HK-2 (cell line): Measurements from ENCODE around the gene SNX32.

Experiments used
- DNase-seq: peaks from one replicate; pipeline ENCODE4 v3.0.0-alpha.2; 2018; ENCODE audit not compliant: unreplicated experiment

SNX32 gene

DNA sequence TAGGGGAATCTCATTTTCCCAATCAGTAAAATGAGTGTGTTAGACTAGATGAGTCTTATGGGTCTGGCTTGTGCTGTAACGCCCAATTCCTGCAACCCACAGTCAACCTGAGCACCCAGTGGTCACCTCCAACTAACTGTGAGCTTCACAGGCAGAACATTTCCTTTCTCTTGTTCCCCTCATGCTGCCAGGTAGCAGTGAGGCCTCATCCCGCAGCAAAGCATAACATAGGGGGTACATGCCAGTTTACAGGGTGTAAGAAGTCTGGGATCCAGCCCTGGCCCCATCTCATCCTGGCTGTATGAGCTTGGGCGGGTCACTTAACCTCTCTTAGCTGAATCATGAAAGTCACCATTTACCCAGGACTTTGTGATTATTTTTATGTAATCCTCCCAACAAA lies 35.1 kb downstream of the SNX32 start:
- no peak for DNase-seq

DNA sequence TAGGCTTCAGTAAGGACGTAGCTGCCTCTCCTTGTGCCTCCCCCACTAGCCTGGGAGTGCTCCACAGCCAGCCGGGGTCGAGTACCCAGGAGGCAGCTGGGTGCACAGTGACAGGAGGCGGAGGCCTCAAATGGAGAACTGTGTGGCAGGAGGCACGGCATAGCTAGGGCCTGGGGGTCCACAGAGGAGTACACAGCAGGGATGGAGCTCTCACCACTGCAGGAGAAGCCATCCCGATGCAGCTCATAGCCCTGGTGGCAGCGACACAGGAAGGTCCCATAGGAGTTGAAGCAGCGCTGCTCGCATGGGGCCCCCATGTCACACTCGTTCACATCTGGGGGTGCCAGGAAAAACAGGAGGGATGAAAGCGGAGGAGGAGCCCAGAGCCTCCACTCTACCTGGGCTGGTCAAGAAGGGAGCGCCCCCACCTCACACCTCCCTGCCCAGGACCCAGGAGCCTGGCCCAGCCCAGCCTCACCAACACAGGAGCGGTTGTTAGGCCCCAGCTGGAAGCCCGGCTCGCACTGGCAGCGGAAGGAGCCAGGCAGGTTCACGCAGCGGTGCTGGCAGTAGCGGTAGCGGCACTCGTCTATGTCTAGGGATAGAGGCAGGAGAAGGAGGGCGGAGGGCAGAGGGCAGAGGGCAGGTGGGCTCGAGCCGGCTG lies 36.0 kb downstream of the SNX32 start:
- no peak for DNase-seq

DNA sequence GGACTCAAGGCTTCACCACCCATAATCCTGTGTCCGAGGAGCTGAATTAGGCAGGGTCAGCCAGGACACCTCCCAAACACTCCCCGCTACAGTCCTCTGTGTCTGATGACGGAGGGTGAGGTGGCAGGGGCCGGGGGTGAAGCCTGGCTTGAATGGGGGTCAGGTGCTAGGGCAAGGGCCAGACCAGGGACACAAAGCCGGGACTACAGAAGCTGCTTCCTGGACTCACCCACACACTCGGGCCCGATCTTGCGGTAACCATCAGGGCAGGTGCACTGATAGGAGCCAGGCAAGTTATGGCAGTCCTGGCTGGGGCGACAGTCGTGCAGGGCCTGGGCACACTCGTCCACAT lies 36.5 kb downstream of the SNX32 start:
- no peak for DNase-seq

DNA sequence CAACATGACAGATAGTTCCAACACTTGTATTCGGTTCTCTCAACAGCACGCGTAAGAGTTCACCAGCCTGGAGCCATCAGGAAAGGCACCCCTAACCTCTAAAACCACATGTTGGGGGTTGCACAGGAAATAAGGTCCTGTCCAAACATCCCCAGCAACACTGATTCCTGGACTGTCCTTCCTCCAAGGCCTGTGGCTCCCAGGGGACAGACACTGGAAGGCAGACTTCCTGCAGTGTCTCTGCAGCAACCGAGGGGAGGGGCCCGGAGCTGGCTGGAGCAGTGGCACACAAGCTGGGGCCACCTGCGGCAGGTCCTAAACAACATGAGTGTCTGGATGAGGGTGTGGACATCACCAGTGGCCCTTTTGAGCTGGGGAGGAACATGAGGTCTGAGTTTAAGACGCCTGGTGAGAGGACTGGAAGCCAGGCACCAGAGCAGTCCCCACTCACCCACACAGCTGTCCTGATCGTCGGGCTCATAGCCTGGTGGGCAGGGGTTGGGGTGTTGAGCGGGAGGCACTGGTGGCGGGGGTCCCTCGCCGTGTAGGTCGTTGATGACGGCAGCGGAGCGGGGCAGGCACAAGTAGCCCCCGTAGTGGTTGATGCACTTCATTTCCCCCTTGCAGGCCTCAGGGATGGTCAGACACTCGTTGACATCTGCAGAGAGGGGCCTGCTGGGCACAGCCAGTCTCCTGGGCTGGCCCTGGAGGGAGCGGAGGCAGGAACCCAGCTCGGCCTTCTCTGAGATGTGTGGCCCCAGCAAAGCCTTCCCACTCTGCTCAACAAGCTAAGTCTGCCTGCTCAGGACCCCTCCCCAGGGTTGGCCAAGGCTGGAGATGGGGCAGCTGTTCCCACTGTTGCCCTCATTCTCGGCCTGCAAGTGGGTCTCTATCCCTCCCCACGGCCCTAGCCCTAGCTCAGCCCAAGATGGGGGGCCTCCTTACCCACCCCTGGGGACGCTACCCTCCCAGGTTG lies 37.2 kb downstream of the SNX32 start:
- DNase-seq: no peak

DNA sequence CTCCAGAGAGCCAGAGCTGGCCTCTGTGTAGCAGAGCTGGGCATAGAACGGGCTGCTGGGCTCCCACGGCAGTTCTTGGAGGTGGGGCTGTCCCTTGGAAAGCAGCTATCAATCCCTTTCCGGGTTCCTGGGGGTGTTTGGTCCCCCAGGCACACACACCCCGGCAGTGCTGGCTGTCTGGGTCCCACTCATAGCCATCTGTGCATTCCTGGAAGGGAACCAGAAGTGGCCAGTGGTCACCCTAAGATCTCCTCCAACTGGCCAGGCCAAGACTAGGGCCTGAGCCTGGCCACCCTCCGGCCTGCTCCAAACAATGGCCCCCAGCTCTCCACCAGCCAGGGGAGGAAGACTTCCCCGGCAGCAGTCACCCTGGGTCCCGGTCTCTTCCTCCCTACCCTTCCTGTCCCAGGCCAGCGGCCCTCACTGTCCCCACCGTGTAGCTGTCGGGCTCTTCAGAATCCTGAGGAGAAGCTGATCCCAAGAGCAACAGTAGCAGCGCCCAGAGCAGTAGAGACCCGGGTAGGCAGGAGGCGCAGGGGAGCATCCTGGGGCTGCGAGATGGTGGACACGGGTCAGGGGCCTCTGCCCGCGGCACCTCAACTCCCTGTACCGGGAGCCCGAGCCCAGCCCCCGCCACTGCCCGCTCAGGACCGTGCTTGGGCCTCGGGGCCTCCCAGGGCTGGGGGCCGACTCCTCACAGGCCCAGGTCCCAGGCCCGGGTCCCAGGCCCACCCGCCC lies 38.2 kb downstream of the SNX32 start:
- no peak for DNase-seq

DNA sequence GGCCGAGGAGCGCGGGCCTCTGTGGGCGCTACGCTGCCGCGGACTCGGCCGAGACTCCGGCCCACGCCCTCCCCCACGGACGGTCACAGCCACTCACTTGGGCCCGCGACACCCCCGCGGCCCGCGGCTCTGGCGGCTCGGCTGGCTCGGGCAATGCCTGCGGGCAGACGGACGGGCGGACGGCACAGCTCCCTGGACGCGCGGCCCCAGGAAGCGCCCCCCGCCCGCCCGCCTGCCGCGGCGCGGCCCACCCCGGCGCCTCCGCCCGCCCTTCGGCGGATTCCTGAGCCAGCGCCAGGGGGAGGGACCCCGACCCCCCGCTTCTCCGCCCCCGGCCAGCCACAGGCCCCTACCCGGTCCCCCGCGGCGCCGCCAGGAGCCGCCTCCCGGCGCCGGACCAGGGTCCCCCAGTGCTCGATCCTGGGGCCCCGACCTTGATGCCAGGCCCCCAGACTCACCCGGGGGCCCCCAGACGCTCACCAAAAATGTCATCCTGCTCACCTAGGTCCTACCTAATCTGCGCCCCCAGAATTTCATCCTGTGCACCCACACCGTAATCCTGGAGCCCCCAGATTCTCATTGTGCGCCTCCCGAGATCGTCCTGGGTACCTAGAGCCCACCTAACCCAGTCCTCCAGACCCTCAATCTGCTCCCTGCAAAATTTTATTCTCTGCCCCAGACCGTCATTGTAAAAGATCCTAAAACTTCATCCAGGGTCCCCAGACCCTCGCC lies 39.0 kb downstream of the SNX32 start, which contains the start of gene EFEMP2:
EFEMP2 (minus strand) TSS at position 215 of the 732 bp plus-strand sequence. CDS start 446 bp downstream, outside the sequence.
- no peak for DNase-seq

DNA sequence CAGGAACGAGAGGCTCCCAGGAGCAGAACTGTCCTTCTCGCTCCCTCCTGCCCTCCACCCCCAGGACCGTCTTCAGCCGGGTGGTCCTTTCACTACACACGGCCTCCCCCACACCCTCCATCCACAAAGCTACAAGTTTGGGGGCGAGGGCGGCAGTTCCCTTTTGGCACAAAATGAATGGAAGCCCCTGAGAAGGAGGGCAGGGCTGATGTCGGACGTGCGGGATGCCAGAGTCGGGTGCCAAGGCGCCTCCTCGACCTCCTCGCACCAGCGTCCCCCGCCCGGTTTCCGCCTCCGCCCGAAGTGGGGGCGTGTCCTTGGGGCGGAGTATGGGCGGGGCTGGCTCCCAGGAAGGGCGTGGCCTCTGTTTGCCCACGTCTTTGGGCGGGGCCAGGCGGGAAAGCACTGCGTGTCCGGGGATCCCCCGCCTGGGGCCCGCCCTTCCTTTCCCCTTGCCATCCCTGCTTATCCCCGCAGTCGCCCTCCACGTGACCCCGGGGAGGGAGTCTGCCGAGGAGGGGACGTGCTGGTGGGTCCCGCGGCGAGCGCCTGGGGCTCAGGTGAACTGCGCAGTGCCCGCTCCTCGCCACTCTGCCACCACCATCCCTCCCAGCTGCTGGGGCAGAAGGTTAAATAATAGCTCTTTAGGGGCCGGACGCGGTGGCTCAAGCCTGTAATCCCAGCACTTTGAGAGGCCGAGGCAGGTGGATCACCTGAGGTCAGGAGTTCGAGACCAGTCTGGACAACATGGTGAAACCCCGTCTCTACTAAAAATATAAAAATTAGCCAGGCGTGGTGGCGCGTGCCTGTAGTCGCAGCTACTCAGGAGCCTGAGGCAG lies 39.8 kb downstream of the SNX32 start:
- DNase-seq: peak; percentile 91

DNA sequence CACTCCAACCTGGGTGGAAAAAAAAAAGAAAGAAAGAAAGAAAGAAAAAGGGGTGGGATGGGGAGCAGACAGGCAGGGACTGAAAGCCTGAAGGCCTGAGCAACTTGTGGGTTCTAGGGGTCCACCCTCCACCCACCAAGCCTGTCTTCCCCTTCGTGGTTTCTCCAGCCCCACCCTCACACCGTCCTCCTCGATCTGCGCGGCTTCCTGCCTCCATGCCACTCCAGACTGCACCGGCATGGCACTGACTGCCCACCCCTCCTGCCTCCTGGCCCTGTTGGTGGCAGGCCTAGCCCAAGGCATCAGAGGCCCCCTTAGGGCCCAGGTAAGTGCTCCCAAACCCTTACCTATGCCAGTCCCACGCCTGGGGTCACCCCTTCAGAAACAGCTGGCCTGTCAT lies 45.9 kb downstream of the SNX32 start, which contains the start of gene CTSW:
CTSW (plus strand) TSS at position 221 of the 400 bp plus-strand sequence; CDS start at position 239, 18 bp downstream.
- DNase-seq: no peak

DNA sequence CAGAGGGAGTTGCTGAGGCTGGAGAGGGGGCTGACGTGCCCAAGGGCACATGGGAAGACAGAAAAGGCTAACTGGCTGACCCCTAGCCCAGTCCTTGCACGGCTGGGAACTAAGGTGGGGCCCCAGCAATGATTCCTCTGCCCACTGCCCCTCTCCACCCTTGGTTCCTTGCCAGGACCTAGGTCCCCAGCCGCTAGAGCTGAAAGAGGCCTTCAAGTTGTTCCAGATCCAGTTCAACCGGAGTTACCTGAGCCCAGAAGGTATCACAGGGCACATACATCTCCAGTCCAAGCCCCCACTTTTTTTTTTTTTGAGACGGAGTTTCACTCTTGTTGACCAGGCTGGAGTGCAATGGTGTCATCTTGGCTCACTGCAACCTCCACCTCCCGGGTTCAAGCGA lies 46.3 kb downstream of the SNX32 start:
- no peak for DNase-seq

DNA sequence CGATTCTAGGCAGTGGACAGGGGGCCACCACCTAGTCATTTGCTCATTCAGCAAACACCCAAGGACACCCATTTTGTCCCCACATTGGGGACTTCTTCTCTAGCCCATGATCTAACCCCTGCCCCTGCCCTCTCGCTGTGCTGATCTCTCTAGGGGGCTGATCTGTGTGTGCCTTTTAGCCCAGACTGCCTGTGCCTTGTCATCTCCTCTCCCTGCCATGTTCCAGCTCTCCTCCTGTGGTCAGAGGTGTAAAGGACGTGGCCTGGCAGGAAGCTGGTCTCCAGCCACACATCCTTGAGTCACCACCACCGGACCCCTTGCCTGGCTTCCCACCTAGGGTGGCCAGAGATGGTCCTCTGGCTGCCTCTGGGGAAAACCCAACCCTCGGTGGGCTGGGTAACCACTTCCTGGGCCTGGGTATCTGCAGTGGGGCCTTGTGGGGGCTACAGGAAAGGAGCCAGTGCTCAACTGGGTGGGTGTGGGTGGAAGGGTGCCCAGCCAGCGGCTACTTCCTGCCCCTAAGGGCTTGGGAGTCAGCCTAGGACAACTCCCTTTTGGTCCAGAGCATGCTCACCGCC lies 47.2 kb downstream of the SNX32 start:
- DNase-seq: no peak

DNA sequence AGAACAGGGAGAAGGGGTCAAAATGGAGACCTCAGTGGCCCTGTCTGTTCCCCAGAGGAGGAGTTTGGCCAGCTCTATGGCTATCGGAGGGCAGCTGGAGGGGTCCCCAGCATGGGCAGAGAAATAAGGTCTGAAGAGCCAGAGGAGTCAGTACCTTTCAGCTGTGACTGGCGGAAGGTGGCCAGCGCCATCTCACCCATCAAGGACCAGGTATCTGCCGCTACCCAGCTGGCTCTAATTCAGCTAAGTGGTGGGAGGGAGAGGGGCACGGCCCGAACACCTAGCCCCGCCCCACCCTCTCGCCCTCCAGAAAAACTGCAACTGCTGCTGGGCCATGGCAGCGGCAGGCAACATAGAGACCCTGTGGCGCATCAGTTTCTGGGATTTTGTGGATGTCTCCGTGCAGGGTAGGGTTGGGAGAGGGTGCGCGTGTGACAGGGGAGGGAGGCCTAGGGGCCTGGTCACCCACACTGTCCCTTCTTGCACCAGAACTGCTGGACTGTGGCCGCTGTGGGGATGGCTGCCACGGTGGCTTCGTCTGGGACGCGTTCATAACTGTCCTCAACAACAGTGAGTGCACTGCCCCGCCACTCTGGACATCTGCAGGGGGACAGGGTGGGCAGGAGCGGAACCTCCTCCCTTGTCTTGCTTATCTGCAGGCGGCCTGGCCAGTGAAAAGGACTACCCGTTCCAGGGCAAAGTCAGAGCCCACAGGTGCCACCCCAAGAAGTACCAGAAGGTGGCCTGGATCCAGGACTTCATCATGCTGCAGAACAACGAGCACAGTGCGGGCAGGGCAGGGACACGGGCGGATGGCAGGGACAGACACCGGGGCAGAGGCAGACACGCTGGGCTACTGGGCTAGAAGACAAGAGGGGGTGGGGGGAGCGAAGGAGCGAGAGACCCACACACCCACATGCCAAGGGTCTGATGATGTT lies 48.6 kb downstream of the SNX32 start:
- DNase-seq: no peak

DNA sequence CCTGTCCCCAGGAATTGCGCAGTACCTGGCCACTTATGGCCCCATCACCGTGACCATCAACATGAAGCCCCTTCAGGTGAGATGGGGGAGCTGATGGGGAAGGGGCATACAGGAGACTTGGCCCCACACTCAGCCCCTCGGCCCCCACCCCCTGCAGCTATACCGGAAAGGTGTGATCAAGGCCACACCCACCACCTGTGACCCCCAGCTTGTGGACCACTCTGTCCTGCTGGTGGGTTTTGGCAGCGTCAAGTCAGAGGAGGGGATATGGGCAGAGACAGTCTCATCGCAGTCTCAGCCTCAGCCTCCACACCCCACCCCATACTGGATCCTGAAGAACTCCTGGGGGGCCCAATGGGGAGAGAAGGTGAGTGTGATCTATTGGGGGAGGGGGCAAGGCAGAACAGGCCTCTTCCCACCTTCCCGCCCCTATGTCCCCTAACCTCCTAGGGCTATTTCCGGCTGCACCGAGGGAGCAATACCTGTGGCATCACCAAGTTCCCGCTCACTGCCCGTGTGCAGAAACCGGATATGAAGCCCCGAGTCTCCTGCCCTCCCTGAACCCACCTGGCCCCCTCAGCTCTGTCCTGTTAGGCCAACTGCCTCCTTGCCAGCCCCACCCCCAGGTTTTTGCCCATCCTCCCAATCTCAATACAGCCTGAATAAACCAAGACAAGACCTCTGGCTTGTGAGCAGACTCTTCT lies 49.4 kb downstream of the SNX32 start:
- no peak for DNase-seq

DNA sequence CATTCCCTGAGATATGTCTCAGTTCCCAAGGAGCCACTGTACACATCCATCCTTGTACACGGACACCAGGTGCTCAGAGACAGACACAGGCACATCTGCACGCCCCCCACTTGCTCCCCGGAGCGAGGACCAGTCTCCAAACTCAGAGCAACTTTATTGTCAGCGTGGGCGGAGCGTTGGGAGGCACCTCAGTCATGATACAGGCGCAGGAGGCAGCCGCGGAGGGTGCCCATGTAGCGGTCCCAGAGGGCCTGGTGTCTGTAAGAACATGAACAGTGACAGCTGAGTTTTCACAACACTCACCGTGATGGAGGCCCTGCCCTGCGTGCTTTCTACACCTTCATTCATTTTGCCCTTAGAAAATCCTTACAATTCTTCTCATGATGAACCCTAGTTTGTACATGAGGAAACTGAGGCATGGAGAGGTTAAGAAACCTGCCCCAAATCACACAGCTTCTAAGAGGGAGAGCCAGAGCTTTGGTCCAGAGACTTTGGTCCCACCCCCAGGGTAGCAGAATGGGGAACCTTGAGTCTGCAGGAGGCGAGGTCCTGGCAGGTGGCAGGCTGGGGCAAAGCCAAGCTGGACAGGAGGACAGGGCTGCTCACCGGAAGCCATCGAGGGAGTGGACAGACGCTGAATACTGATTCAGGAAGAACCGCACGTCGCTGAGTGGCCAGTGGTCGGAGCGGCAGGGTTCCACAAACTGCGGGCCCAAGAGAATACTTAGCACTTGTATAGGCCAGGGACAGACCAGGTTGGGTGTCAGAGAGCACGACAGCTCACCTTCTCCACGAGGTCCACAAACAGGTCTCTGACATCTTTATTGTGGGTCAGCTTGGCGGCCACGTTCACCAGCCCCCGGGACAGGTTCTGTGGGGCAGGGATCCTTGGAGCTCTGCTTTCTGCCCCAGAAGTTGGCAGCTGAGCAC lies 50.3 kb downstream of the SNX32 start:
- DNase-seq: no peak

DNA sequence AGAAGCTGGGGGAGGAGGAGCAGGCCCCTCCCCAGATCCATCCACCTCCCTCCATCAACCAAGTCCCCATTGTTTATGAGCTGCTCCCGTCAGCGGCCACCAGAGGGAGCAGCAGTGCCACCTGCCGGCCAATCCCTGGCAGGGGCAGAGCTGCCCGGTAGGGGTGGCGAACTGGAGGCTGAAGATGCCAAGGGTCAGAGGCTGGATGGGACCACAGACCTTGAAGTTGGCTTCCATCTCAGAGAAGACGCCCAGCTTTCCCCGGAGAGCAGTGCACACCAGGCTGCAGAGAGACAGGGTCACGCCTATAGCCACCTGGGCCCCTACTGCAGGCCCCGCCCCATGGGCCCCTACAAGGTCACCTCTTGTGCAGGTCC lies 50.9 kb downstream of the SNX32 start:
- peak; percentile 73 for DNase-seq

DNA sequence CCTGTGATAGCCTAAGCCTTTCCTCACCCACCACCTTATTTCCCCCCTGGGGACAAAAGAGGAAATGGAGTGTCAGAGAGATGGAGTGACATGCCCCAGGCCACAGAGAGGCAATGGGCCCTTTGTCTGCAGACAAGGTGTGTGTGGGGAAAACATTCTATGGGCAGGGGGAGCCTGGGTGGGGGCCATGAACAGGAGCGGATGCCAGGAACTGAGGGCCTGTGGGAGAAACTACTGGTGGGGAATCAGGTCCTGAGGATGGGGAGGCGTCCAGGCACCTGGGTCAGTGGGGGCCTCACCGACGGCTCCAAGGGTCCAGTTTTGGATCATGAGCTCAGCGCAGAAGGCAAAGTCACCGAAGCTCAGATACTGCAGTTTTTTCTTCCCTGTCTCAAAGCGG lies 51.5 kb downstream of the SNX32 start:
- DNase-seq: no peak

DNA sequence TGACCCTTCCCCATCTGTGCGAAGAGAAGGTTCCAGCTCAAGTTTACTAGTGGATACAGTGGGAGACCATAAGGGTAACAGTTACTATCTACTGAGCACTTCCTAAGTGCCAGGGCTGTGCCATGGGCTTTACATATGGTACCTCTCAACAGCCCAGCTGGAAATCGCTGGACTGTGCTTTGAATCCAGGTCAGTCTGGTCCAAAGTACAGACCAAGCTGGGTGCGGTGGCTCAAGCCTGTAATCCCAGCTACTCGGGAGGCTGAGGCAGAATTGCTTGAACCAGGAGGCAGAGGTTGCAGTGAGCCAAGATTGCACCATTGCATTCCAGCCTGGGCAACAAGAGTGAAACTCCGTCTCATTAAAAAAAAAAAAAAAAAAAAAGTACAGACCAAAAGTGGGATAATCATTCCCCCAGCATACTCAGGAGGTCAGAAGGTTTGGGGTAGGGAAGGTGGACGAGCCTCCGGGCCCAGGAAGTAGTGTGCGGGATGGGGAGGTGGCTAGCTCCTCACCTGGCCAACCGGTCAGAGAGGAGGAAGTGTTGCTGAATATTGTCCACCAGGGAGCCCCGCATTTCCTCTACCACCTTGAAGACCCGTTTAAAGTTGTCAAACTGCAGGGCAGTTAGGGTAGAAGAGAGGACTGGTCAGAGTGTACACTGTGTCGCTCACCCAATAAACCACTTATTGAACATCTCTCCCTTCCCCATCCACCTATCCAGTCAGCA lies 52.2 kb downstream of the SNX32 start:
- no peak for DNase-seq
